ENCODE results near the gene MXD1.

The MXD1 gene

DNA sequence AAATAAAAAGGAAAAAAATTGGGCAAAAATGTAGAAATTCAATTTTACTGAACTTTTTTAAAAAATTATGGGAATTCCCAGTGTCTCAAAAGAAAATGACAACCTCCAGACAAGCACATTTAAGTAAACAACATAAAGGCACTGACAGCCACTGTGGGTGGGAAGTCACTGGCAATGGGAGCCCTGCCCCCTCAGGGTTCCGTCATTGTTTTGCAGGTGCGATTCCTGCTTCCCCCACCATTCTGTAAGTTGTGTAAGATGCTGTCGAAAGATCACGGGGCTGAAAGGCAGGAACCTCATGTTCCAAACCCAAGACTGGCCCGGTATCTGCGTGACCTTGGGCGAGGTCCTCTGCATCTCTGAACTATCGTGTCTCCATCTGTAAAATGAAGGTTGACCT, 62.3 kb downstream of the MXD1 start:
- no peak for DNase-seq (ENCODE audit: low read depth in 3 of 3, low spot score in 1 of 3)

DNA sequence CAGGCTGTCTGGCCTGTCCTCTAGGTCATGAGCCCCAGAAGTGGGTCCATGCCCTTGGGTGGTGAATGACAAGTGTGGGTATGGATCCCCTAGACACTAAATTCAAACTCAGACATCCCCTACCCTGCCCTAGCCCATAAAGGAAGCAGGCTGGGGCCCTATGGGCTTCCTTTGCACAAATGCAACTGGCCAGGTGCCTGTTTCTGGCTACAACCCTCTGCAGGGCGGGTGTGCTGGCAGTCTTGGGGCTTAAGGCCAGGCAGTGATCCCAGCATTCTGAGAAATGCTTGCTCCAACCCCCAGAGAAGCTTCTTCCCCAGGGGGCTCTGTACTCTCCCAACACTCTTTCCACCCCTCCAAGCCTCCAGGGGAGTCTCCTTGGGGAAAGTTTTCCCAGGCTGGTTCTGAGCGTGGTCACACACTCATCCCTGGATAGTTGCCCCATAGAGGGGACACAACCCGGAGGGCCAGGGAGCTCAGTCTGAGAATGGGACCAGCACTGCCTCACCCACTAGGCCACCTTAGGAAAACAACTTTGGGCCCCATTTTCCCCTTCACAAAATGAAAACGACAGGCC, 63.1 kb downstream of the MXD1 start:
- DNase-seq (ENCODE audit: low read depth in 3 of 3, low spot score in 1 of 3): no peak

DNA sequence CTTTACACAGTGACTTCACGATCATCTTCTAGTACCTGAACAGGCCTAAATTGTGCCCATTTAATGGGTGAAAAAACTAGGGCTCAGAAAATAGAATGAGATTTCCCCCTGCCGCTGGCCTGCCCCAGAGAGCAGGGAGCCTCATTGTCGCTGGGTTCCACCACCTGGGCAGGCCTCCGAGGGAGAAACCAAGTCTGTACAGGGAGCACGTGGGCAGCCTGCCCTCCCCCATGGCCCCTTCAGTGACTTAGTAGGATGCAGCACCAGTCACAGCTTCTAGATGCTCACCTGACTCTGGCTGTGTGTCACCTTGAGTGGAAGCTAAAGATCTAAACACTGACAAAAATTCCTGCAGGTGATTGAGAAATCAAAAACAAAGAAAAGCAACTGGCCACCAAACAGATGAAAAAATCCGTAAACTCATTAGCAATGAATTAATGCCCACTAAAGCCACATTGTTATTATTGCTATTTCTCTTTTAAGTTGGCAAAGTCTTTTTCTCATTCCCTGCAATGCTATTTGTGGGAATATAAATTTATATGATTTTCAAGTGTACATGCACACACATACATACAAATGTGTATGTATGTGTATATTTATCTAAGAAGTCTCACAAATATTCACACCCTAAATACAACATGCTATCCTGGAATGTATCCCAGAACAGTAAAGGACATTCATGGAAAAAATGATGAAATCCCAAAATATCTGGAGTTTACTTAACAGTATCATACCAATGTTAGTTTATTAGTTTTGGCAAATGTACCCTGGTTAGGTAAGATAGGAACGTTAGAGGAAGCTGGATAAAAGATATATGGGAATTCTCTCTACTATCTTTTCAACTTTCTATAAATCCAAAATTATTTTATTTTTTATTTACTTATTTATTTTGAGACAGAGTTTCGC, 65.2 kb downstream of the MXD1 start:
- no peak for DNase-seq (ENCODE audit: low read depth in 3 of 3, low spot score in 1 of 3)

DNA sequence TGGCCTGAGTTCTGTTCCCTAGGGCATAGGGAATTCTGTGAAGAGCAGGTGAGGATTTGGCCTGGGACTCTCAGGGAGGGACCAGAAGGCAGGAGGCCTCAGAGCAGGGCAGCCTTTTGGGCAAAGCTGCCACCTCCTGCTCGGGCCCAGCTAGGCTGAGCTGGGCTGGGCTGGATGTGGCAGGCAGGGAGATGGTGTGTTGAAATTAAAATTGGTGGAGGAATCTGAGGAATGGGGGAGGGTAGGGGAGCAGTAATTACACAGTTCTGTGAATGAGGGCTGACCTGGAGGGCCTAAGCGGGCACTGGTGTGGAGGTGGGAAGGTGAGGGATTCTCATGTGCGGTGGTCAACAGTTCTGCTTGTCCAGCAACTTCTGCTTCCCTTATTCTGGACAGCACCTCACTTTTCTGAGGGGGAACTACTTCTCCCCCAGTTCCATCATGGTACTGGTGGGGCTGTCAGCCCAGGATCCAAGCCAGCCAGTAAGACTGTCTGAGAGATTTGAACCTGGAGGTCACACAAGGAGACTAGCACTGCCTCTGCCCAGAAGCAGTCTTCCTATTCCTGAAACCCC, 68.6 kb downstream of the MXD1 start:
- no peak for DNase-seq (ENCODE audit: low read depth in 3 of 3, low spot score in 1 of 3)

DNA sequence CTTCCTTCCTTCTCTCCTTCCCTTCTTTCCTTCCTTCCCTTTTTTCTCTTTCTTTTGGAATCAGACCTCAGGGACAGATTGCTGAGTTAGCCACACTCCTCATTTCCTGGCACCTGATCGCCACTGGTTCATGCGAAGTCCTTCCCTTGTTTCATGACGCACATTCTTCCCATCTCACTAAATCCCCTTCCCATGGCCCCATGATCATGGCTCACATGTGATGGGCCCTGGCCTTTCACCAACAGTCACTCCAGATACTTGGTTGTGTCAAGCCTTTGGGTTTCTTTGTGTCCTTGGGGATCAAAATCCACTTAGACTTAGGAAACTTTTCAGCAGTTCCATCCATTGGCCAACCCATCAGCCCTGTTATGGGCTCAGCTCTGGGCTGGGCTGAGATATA, 70.3 kb downstream of the MXD1 start:
- DNase-seq (ENCODE audit: low read depth in 3 of 3, low spot score in 1 of 3): no peak

DNA sequence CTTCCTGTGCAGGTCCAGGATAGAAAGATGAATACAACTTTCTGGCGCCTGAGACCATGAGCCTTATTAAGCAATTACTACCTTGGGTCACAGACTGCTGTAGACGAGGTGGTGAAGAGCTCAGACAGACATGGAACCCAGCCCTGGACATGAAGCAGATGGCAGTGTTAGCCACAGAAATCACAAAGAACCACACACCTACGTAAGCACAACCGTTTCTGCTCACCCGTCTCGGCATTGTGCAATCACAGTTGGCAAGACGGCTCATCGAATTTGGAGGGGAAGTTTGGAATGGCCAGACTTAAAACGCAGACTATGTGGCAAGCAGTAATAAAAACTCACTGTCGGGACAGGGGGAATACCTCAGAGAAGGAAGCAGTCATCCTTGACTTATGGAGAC, 70.8 kb downstream of the MXD1 start:
- DNase-seq (ENCODE audit: low read depth in 3 of 3, low spot score in 1 of 3): no peak

DNA sequence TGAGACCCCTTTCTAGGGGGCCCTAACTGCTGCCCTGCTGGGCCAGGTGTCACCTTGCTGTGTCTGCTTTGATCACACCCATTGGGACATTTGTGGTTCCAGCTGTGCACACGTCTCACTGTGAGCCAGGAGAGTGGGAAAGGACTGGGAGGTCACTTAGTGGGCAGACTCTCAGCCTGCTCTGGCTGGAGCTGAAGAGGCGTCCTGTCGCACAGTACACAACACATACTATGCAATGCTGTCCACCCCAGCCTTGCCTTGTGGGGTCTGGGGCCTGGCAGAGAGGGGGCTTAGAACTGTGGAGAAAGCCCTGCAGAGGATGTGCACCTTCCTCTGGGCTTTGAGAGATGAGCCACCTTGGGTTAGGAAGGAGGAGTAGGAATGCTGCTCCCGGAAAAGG, 71.8 kb downstream of the MXD1 start:
- DNase-seq (ENCODE audit: low read depth in 3 of 3, low spot score in 1 of 3): no peak

DNA sequence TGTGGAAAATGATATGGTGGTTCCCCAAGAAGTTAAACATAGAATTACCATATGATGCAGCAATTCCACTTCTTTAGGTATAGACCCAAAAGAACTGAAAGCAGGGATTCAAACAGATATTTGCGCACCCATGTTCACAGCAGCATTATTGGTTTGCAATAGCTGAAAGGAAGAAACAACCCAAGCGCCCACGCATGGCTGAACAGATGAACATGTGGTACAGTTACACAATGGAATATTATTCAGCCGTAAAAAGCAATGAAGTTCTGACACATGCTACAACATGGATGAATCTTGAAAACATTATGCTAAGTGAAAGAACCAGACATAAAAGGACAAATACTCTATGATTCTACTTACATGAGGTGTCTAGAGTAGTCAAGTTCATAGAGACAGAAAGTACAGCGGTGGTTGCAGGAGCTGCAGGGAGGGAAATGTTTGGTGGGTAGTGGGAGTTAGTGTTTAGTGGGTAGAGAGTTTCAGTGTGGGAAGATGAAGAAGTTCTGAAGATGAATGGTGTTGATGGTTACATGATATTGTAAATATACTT, 73.3 kb downstream of the MXD1 start:
- DNase-seq (ENCODE audit: low read depth in 3 of 3, low spot score in 1 of 3): no peak

DNA sequence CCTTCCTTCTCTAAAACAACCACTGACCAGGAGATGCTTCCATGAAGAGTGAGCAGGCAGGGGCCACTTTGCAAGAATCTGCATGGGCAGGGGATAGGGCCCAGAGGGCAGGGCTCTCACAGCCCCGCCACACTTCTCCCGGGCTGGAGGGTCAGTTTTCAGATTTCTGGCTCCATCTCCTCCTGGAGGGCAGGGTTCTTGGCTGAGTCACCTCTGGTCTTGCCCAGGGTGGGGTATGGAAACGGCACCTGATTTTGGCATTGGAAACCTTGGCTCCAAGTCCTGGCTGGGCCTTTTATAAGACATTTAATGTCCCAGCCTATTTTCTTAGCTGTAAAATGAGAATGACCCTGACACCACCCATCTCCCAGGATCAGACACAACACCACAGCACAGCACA, 74.1 kb downstream of the MXD1 start:
- no peak for DNase-seq (ENCODE audit: low read depth in 3 of 3, low spot score in 1 of 3)

DNA sequence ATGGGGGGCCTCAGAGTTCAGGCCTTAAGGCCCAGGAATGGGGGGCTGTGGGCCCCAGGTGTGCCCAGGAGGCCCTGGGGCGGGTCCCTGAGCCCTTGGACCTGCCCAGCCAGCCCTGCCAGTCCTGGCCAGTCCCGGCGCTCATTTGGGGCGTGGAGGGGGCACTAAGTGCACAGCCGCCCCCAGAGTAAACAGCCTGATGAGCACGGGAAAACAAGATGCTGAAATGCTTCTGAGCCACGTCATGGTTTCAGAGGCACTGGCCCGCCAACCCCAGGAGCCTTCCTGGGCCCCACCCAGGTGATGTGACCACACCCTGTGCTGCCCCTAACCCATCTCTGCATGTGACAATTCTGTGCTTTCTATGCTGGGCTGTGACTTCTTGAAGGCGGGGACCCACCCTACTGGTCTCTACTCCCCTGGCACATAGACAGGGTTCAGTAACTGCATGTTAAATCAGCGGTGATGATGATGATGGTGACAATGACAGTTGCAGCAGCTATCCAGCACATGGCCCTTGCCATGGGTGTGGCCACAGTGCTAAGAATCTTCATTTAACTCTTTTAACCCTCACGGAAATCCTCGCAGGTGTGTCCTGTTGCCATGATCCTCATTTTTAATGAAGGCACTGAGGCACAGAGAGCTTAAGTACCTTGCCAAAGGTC, 74.7 kb downstream of the MXD1 start:
- DNase-seq (ENCODE audit: low read depth in 3 of 3, low spot score in 1 of 3): no peak
